WTC11 (cell line): ENCODE data around the gene LCNL1. TPM values are rescaled to one million over a fixed set of nuclear protein-coding genes. Genes with fewer than 3 reads are reported as not detected.

Source experiments
- ATAC-seq: fragments of 200-7000 bp; cut with Tn5 transposase; 2 replicates; pipeline ENCODE4 v1.10.0; 2021; ENCODE audit warnings: mild to moderate bottlenecking, moderate library complexity
- CTCF ChIA-PET: fragments of 300-600 bp; sonication (Branson Sonifier 250); formaldehyde crosslinking; loops from one replicate; lab custom pipeline; 2021; ENCODE audit warnings: antibody characterized with exemption; lab: Charles Lee
- POLR2A ChIA-PET: fragments of 350-600 bp; sonication (Branson Sonifier 250); formaldehyde crosslinking; loops from one replicate; lab custom pipeline; 2021; ENCODE audit warnings: antibody characterized with exemption; lab: Charles Lee
- DNase-seq: peaks from one replicate; pipeline ENCODE4 v3.0.0; 2021; ENCODE audit warnings: low spot score
- H3K27ac Mint-ChIP-seq: 2 replicates; pipeline ENCODE4 v1.8.0; 2021; ENCODE audit warnings: mixed read lengths
- H3K27me3 Mint-ChIP-seq: 2 replicates; pipeline ENCODE4 v1.8.0; 2021; ENCODE audit warnings: low read depth, mild to moderate bottlenecking, moderate library complexity, mixed read lengths
- H3K36me3 Mint-ChIP-seq: 2 replicates; pipeline ENCODE4 v1.8.0; 2021; ENCODE audit warnings: mixed read lengths
- H3K4me1 Mint-ChIP-seq: 2 replicates; pipeline ENCODE4 v1.8.0; 2022; ENCODE audit warnings: mixed read lengths
- H3K4me3 Mint-ChIP-seq: 2 replicates; pipeline ENCODE4 v1.8.0; 2021; ENCODE audit warnings: mild to moderate bottlenecking, moderate library complexity, mixed read lengths
- H3K9me3 Mint-ChIP-seq: 2 replicates; pipeline ENCODE4 v1.8.0; 2021; ENCODE audit warnings: mixed read lengths
- CREM ChIP-seq: sonication (generic); formaldehyde crosslinking; IDR thresholded peaks from 2 replicates; pipeline ENCODE4 v1.8.1; 2022; ENCODE audit warnings: mild to moderate bottlenecking, missing genetic modification reagents, moderate library complexity
- CTCF ChIP-seq: fragments of 200-600 bp; IDR thresholded peaks from 2 replicates; pipeline ENCODE4 v1.8.0; 2022; ENCODE audit warnings: antibody characterized with exemption
- GABPB1 ChIP-seq: sonication (generic); formaldehyde crosslinking; IDR thresholded peaks from 2 replicates; pipeline ENCODE4 v1.8.1; 2023; ENCODE audit warnings: mild to moderate bottlenecking, missing genetic modification reagents
- HMGXB4 ChIP-seq: sonication (generic); formaldehyde crosslinking; IDR thresholded peaks from 2 replicates; pipeline ENCODE4 v1.8.1; 2023; ENCODE audit warnings: mild to moderate bottlenecking, moderate library complexity, missing genetic modification reagents
- SP1 ChIP-seq: sonication (generic); formaldehyde crosslinking; conservative IDR thresholded peaks from 2 replicates; pipeline ENCODE4 v1.8.1; 2022; ENCODE audit warnings: missing genetic modification reagents
- ZBTB43 ChIP-seq: sonication (generic); formaldehyde crosslinking; IDR thresholded peaks from 2 replicates; pipeline ENCODE4 v1.8.1; 2023; ENCODE audit warnings: mild to moderate bottlenecking, missing genetic modification reagents
- ZNF219 ChIP-seq: sonication (generic); formaldehyde crosslinking; IDR thresholded peaks from 2 replicates; pipeline ENCODE4 v1.8.0; 2023; ENCODE audit warnings: missing genetic modification reagents, mild to moderate bottlenecking, borderline replicate concordance
- ZNF423 ChIP-seq: fragments of 250-450 bp; sonication (Bioruptor Pico); IDR thresholded peaks from 2 replicates; pipeline ENCODE4 v2.1.2; 2022; ENCODE audit warnings: mild to moderate bottlenecking, moderate library complexity
- total RNA-seq: library from RNA; stranded (reverse); gene quantifications from 3 replicates; pipeline ENCODE4 v1.2.3, GENCODE V29; 2021

The LCNL1 gene
- total RNA-seq, 1 experiment from 2014 or later, result 0.50 TPM

GRCh38 chr9:136947028-136947891 is 35.5 kb upstream of the LCNL1 start:
- Mint-ChIP-seq H3K4me3 (no peak overlapping the region), H3K9me3 (no peaks in the 10 kb centered on the region), H3K27me3 (no peaks in the 10 kb centered on the region), H3K36me3 (no peaks in the 10 kb centered on the region), H3K4me1 (peaks cover 10% of the 10 kb centered on the region), H3K27ac (no peak overlapping the region)
- no peak for ATAC-seq
- DNase-seq, result no peak
- CTCF ChIA-PET, result interaction anchor here (0.6 to 8.7 kb wide), 52 partner anchors 9 to 290 kb away, joined by 3 to 151 read pairs (median 6); partner anchors contain the start of genes ABCA2, AJM1, CLIC3 and ENTPD2
- POLR2A ChIA-PET, result interaction anchor here (1.4 kb wide), 2 partner anchors 37 to 88 kb away, joined by 4 to 5 read pairs; no protein-coding TSS in a partner anchor
- TF ChIP-seq ZNF423 (CRISPR knock-in tag), result peak; percentile 53
- no peak for TF ChIP-seq ZNF219 (CRISPR knock-in tag)
- peak; percentile 55; the same call in 1 of the 2 replicates for TF ChIP-seq HMGXB4 (CRISPR knock-in tag)
- TF ChIP-seq CREM (CRISPR knock-in tag), result no peak

GRCh38 chr9:136947955-136948510 is 34.8 kb upstream of the LCNL1 start:
- DNase-seq (peak; percentile 74), ATAC-seq (peak; percentile 8)
- Mint-ChIP-seq H3K27me3 (no peaks in the 10 kb centered on the region), H3K27ac (peak overlapping the region; percentile 93), H3K4me3 (peak overlapping the region; percentile 71), H3K9me3 (no peaks in the 10 kb centered on the region), H3K4me1 (peaks cover 10% of the 10 kb centered on the region), H3K36me3 (no peaks in the 10 kb centered on the region)
- TF ChIP-seq GABPB1 (CRISPR knock-in tag), result no peak
- peak; percentile 19; the same call in 1 of the 2 replicates for TF ChIP-seq CTCF
- 0 out of 2 replicates have a peak, but pooled peaks have one; percentile 26 for TF ChIP-seq SP1 (CRISPR knock-in tag)
- CTCF ChIA-PET, result interaction anchor here (0.6 to 8.7 kb wide), 56 partner anchors 10 to 289 kb away, joined by 3 to 151 read pairs (median 6); partner anchors contain the start of genes ABCA2, AJM1, CLIC3 and ENTPD2
- POLR2A ChIA-PET, result interaction anchor here (1.4 kb wide), 2 partner anchors 37 to 88 kb away, joined by 4 to 5 read pairs; no protein-coding TSS in a partner anchor

GRCh38 chr9:136949239-136949816 is 33.5 kb upstream of the LCNL1 start:
- Mint-ChIP-seq H3K9me3 (no peaks in the 10 kb centered on the region), H3K4me1 (peaks cover 10% of the 10 kb centered on the region), H3K27me3 (no peaks in the 10 kb centered on the region), H3K27ac (no peak overlapping the region)
- ATAC-seq, result peak; percentile 3
- ChIA-PET CTCF (interaction anchor here (1.0 to 8.7 kb wide), 8 partner anchors 26 to 187 kb away, joined by 3 to 151 read pairs (median 10); partner anchors contain the start of genes PAXX, PTGDS, TMEM141 and TRAF2), POLR2A (no interaction called here)
- no peak for TF ChIP-seq ZBTB43
- TF ChIP-seq, all 79 proteins: peak for 0
- H3K36me3 Mint-ChIP-seq, result no peaks in the 10 kb centered on the region
- H3K4me3 Mint-ChIP-seq, result peak overlapping the region; percentile 71
- no peak for DNase-seq
